HG03442 (cell line): ENCODE measurements around the gene CT45A10.
"Not testable (repeated sequence)": the region's sequence is repeated elsewhere in the genome, so short reads cannot be mapped to it uniquely, and the experiment has no call there.

Source experiments
- ATAC-seq: cut with Tn5 transposase; IDR thresholded peaks from one replicate; pipeline ENCODE4 v1.9.1; 2021; ENCODE audit warnings: mild to moderate bottlenecking, moderate library complexity; ENCODE audit not compliant: unreplicated experiment

The CT45A10 gene

GRCh38 chrX:135893294-135893817 lies at the start of gene CT45A10, which contains the start of gene SAGE1:
TSS of gene CT45A10 (minus strand) at chrX:135893444. CDS start at chrX:135885344, 8,100 bp downstream.
TSS of gene SAGE1 (plus strand) at chrX:135893716. CDS start at chrX:135896243, 2,527 bp downstream.
- no peak for ATAC-seq

- ATAC-seq, result no peak
Observed at GRCh38 chrX:135931644-135932487, 38.6 kb upstream of the CT45A10 start.

DNA sequence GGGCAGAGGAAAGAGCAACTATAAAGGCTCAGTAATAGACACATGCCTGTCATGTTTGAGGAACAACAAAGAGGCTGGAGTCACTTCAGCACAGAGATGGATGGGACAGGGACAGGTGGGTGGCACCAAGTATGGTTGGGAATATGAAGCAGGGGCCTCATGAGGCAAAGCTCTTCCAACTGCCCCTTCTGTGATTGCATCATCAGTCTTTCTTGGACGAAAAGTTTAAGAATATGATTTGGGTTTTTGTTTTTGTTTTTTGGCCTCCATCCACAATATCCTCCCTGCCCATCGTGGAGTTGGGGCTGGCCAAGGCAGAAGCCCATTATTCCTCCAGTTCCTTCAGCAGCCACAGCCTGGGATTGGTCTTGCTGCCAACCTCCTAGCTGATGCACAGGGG lies 34.7 kb upstream of the CT45A10 start:
- no peak for ATAC-seq

- no peak for ATAC-seq
Observed at GRCh38 chrX:135923353-135923752, 30.1 kb upstream of the CT45A10 start.

GRCh38 chrX:135920516-135920915 lies 27.3 kb upstream of the CT45A10 start:
- ATAC-seq, result not testable (repeated sequence)

DNA sequence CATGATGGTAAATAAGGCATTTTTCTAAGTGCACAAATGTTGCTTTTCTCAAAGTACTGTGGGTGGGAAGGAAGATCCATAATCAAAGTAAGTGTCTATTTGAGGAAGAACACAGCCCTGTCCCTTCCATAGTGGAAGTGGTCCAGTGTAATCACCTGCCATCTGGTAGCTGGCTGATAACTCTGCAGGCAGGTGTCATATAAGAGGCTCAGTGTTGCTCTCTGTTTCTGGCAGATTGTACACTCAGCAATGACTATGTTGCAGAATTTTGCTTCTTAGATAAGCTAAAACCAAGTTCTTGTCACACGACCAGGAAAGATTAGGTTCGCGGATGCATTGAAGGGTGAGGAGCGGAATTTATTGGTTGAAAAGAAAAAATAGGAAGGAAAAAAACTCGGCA lies 21.2 kb upstream of the CT45A10 start:
- ATAC-seq, result no peak

DNA sequence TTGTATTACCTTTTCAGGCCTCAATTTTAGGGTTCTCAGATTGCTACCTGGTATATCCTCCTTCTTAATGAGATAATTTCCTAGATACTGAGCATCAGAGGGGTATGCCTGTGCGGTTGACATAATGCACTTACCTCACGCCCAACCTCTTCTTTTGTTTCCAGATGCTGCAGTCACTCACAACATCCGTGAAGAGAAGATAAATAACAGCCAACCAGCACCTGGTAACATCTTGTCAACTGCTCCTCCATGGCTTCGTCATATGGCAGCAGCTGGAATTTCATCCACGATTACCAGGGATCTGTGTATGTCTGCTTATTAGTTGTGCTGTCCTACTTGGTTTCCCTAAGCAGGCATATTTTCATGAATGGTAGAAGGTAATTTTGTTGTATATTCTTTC lies 17.0 kb upstream of the CT45A10 start:
- no peak for ATAC-seq

- ATAC-seq, result no peak
Observed at GRCh38 chrX:135892781-135893180, 463 bp downstream of the CT45A10 start.

DNA sequence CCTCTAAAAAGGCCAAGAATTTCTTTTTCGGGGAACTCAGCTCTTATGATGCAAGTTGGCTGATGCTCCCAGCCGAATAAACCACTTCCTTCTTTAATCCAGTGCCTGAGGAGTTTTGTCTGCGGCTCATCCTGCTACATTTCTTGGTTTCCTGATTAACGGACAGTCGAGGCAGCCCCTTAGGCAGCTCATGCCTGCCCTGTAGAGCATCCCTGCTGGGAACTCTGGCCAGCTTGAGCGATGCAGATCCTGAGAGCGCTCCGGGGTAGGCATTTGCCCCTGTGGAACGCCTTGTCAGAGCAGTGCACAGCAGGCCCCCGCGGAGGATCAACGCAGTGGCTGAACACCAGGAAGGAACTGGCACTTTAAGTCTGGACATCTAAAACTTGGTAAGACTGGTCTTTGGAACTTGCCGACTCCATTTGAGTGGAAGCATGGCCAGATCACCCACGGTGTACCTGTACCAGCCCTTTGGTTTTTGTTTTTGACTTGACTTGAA lies 3.1 kb downstream of the CT45A10 start:
- ATAC-seq, result no peak

GRCh38 chrX:135888976-135889375 lies 4.3 kb downstream of the CT45A10 start:
- not testable (repeated sequence) for ATAC-seq

- not testable (repeated sequence) for ATAC-seq
Observed at GRCh38 chrX:135888230-135888629, 5.0 kb downstream of the CT45A10 start.

GRCh38 chrX:135882741-135883140 lies 10.5 kb downstream of the CT45A10 start:
- ATAC-seq, result not testable (repeated sequence)

DNA sequence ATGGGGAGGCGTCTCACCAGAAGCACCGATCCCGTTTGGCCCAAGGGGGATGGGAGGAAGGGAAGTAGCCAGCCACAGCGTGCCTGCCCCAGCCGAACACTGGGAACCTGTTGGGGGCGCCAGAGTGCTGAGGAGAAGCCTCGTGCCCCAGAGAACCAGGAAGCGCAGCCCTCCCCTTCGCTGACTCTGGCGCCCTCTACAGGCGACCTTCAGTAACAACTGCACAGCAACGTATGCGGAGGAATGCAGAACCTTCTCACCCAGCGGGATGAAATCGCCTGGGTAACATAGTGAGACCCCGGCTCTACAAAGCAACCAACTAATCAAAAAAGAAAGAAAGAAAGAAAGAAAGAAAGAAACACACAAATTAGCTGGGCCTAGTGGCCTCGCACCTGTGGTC lies 21.5 kb downstream of the CT45A10 start, which contains the start of gene CT45A9:
Gene CT45A9, minus strand, starts transcription at position 101 of the 400 bp plus-strand sequence. CDS start 3,751 bp downstream, outside the sequence.
- ATAC-seq, result not testable (repeated sequence)

GRCh38 chrX:135854438-135854837 lies 38.8 kb downstream of the CT45A10 start, which contains the start of gene CT45A8:
TSS of gene CT45A8 (minus strand) at chrX:135854538. CDS start at chrX:135850783, 3,755 bp downstream.
- ATAC-seq, result not testable (repeated sequence)

GRCh38 chrX:135837180-135837579 lies 56.1 kb downstream of the CT45A10 start, which contains the start of gene CT45A7:
TSS of gene CT45A7 (minus strand) at chrX:135837280. CDS start at chrX:135833533, 3,747 bp downstream.
- not testable (repeated sequence) for ATAC-seq
